Thyroid gland (tissue), 4 donors: ENCODE measurements around the gene WDR70. TPM values are rescaled to one million over a fixed set of nuclear protein-coding genes. Genes with fewer than 3 reads are reported as not detected.
"Not testable (repeated sequence)": the region's sequence is repeated elsewhere in the genome, so short reads cannot be mapped to it uniquely, and the experiment has no call there.

ENCODE experiments used
- DNase-seq, 2 donors: peaks; one replicate each; pipeline ENCODE4 v3.0.0-alpha.2; 2019
- H3K27ac ChIP-seq, 3 donors: fragments of 200-600 bp; sonication (generic); 1 replicate in 2 of 3; 2 replicates in 1 of 3; pipeline ENCODE4 v1.5.1; 2016 to 2019; ENCODE audit warnings: mild to moderate bottlenecking in 1 of 3, moderate library complexity in 1 of 3
- H3K27me3 ChIP-seq: fragments of 200-600 bp; sonication (generic); one replicate; pipeline ENCODE4 v1.5.1; 2019
- H3K36me3 ChIP-seq, 2 donors: fragments of 200-600 bp; sonication (generic); one replicate each; pipeline ENCODE4 v1.5.1; 2016 to 2019
- H3K4me1 ChIP-seq, 2 donors: fragments of 200-600 bp; sonication (generic); one replicate each; pipeline ENCODE4 v1.5.1; 2017 to 2019
- H3K4me3 ChIP-seq, 3 donors: fragments of 200-600 bp; sonication (generic); replicated peaks in 1 of 3; 1 replicate in 2 of 3; 2 replicates in 1 of 3; pipeline ENCODE4 v1.5.1; 2016; ENCODE audit warnings: mild to moderate bottlenecking in 1 of 3
- H3K9me3 ChIP-seq: fragments of 200-600 bp; sonication (generic); one replicate; pipeline ENCODE4 v1.5.1; 2017
- POLR2A ChIP-seq, 2 donors: fragments of 450-650 bp; IDR thresholded peaks; one replicate each; pipeline ENCODE4 v1.6.1; 2017; ENCODE audit warnings: antibody characterized with exemption in 2 of 2, mild to moderate bottlenecking in 2 of 2, moderate library complexity in 1 of 2
- WGBS, 2 donors: methylation state at CpG; one replicate each; pipeline ENCODE4 v1.1.5; 2017; 5-methylcytosine and 5-hydroxymethylcytosine counted together
- intact Hi-C: fragments of 100-400 bp; cut with DNase I; formaldehyde crosslinking; loops from one replicate; pipeline ENCODE4 v1.15.1; 2023
- total RNA-seq, 4 donors: library from RNA; depleted of rRNA; stranded (reverse); fragments of >200 nt; gene quantifications; one replicate each; pipeline ENCODE4 v1.2.3, GENCODE V29; 2016
- TF ChIP-seq, protein P1 (sequence below), 6 experiments: fragments of 200-600 bp in 3 of 6; fragments of 450-650 bp in 3 of 6; sonication (generic) in 3 of 6; IDR thresholded peaks; one replicate each; pipeline ENCODE4 v1.5.1; 2016 to 2019; ENCODE audit warnings: antibody characterized with exemption in 6 of 6, mild to moderate bottlenecking in 2 of 6, inconsistent platforms in 1 of 6, moderate library complexity in 1 of 6

Gene WDR70
- total RNA-seq, 4 donors from 2014 or later = 31.3 to 103 (median 33.5) TPM

- H3K9me3 ChIP-seq, H3K27me3 ChIP-seq, H3K36me3 ChIP-seq, DNase-seq, H3K4me3 ChIP-seq, intact Hi-C loops, H3K4me1 ChIP-seq, H3K27ac ChIP-seq: not testable (repeated sequence)
- 75 to 80% methylated on average over 7 of the region's 7 CpGs for WGBS, 2 donors
Measured at GRCh38 chr5:37463191-37464051, 84.3 kb downstream of the WDR70 start.

GRCh38 chr5:37464581-37464980 is 85.5 kb downstream of the WDR70 start:
- intact Hi-C loops, H3K4me3 ChIP-seq, H3K4me1 ChIP-seq, H3K36me3 ChIP-seq, H3K27me3 ChIP-seq, DNase-seq, H3K9me3 ChIP-seq, H3K27ac ChIP-seq: not testable (repeated sequence)
- 57 to 69% methylated on average over 2 of the region's 2 CpGs for WGBS, 2 donors

DNA sequence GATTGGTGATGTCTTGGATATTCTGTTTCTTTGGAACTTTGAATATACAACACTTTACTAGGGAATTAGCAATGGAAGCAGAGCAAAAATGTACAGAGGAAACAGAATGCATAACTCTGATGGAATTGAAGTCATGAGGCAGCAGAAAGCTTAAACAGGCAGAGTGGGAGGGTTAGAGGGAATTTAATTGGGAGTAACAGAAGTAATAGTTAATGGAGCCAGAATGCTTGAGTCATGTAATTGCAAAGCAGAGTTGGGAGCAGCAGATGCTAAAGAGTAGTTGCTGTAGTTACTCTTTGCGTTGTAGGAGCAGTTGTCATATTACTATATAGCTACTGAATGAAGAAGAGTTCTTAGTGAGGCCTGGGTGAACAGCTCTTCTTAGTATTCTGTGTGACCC is 90.3 kb downstream of the WDR70 start:
- H3K27me3 ChIP-seq, H3K27ac ChIP-seq, H3K9me3 ChIP-seq, intact Hi-C loops, H3K4me1 ChIP-seq, H3K36me3 ChIP-seq, H3K4me3 ChIP-seq, DNase-seq: not testable (repeated sequence)
- 87 to 97% methylated on average over 1 of the region's 1 CpG for WGBS, 2 donors

DNA sequence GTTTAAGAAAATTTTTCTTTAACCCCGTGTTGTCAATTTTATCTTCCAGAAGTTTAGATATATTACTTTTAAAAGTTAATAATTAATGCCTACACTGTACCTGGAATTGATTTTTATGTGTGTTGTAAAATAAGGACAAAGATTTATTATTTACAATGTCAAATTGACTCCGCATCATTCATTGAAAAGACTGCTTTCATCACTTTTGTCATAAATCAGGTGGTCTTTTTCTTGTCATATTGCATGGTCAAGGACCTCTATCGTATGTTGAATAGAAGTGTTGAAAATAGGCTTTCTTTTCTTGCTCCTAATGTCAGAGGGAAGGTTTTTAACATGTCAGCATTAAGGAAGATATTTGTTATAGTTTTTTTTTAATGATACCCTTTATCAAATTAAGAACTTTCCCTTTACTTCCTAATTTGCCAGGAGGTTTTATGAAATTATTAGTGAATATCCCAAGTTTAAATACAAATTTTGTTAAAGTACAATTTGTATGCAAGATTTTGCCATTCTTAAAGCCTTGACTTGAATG is 92.6 kb downstream of the WDR70 start:
- 63 to 65% methylated on average over 3 of the region's 3 CpGs for WGBS, 2 donors
- Histone ChIP-seq H3K36me3 (no peaks in the 10 kb centered on the region), H3K4me1 (no peaks in the 10 kb centered on the region), H3K27me3 (no peaks in the 10 kb centered on the region), H3K27ac (no peak overlapping the region), H3K9me3 (no peaks in the 10 kb centered on the region), H3K4me3 (no peak overlapping the region)
- TF ChIP-seq POLR2A (IDR thresholded peaks at IDR 0.05) = no peak
- TF ChIP-seq, protein P1, sequence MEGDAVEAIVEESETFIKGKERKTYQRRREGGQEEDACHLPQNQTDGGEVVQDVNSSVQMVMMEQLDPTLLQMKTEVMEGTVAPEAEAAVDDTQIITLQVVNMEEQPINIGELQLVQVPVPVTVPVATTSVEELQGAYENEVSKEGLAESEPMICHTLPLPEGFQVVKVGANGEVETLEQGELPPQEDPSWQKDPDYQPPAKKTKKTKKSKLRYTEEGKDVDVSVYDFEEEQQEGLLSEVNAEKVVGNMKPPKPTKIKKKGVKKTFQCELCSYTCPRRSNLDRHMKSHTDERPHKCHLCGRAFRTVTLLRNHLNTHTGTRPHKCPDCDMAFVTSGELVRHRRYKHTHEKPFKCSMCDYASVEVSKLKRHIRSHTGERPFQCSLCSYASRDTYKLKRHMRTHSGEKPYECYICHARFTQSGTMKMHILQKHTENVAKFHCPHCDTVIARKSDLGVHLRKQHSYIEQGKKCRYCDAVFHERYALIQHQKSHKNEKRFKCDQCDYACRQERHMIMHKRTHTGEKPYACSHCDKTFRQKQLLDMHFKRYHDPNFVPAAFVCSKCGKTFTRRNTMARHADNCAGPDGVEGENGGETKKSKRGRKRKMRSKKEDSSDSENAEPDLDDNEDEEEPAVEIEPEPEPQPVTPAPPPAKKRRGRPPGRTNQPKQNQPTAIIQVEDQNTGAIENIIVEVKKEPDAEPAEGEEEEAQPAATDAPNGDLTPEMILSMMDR (IDR thresholded peaks at IDR 0.05) = no peak
- no peak for DNase-seq
- intact Hi-C loops = no loop called here

DNA sequence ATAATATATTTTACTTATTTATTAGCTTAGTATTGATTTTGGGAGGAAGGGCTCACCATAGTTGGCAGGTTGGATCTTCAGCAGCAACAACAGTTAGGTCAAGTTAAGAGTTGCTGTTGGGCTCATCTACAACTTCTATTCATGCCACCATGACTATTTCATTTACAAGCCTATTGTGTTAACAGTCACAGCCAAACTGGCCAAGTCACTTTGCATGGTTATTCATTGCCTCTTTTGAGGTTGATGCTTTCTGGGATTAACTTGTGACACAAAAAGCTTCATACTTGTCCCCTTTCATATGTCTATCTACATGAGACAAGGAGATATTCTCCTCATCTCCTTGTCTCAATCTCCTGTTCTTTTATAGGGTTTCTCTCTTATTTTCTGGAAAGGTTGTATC is 98.3 kb downstream of the WDR70 start:
- H3K27me3 ChIP-seq = no peaks in the 10 kb centered on the region
- H3K4me3 ChIP-seq = no peak overlapping the region
- H3K9me3 ChIP-seq = no peaks in the 10 kb centered on the region
- no peak overlapping the region for H3K27ac ChIP-seq
- no peak for TF ChIP-seq POLR2A (IDR thresholded peaks at IDR 0.05)
- TF ChIP-seq, protein P1 (IDR thresholded peaks at IDR 0.05) = no peak
- no peaks in the 10 kb centered on the region for H3K4me1 ChIP-seq
- DNase-seq = no peak
- intact Hi-C loops = no loop called here
- peaks cover 0 to 6% of the 10 kb centered on the region in 2 donors for H3K36me3 ChIP-seq

DNA sequence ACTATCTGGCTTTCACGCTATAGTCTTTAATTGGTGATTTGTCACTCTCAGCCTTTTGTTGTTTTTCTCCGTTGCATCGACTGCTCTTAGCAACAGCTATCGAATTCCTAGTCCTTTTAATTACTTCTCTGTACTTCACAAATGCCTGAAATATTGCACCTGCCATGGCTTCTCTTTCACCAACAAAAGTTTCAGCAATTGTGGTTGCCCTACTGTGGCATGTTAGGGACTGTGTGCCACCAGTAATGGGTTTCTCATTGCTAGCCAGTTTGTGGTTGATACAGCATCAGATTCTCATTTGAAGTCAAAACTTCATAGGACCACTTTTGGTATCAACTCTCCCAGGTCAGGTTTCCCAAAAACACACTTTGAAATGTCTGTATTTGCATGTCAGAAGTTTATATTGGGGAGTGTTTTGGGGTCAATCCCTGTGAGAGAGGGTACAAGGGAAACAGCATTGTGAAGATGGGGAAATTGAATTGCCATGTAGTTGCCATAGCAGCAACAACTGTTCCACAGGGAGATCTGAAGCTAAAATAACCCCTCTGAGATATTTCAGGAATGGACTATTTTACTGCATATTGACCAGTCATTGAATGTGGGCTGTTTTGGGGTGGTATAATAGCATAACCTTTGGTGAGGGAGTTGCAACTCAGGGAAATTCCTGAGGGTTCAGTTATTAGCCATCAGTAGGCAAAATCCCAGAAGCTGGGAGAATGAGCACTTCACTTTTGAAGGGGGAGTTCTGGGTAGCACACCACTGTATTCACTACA is 99.2 kb downstream of the WDR70 start:
- H3K27ac ChIP-seq = no peak overlapping the region
- intact Hi-C loops = no loop called here
- H3K36me3 ChIP-seq = peaks cover 0 to 6% of the 10 kb centered on the region in 2 donors

DNA sequence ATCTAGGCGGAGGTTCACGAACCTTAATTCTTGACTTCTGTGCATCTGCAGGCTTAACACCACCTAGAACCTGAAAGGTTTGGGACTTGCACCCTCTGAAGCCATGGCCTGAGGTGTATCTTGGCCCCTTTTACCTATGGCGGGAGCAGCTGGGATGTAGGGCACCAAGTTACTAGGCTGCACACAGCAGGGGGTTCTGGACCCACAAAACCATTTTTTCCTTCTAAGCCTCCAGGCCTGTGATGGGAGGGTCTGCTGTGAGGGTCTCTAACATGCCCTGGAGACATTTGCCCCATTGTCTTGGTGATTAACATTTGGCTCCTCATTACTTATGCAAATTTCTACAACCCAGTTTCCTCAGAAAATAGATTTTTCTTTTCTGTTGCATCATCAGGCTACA is 102.3 kb downstream of the WDR70 start:
- WGBS, 2 donors = 100% methylated on average over 3 of the region's 3 CpGs
- H3K27me3 ChIP-seq, H3K27ac ChIP-seq, DNase-seq, H3K4me3 ChIP-seq, H3K36me3 ChIP-seq, intact Hi-C loops, H3K4me1 ChIP-seq, H3K9me3 ChIP-seq: not testable (repeated sequence)

More for the DNA sequence above, 99.2 kb downstream of the WDR70 start:
- TF ChIP-seq POLR2A (IDR thresholded peaks at IDR 0.05) = no peak
- TF ChIP-seq, protein P1 (IDR thresholded peaks at IDR 0.05) = no peak
- no peaks in the 10 kb centered on the region for H3K9me3 ChIP-seq
- DNase-seq = no peak
- H3K4me1 ChIP-seq = no peaks in the 10 kb centered on the region
- no peaks in the 10 kb centered on the region for H3K27me3 ChIP-seq
- WGBS, 2 donors = 68 to 71% methylated on average over 4 of the region's 4 CpGs
- no peak overlapping the region for H3K4me3 ChIP-seq
